Calu3 (cell line): ENCODE measurements around the gene MFSD6L. TPM values are rescaled to one million over a fixed set of nuclear protein-coding genes. Genes with fewer than 3 reads are reported as not detected.

Experiments used
- BruUV-seq: library from RNA; stranded (reverse); fragments of 400-500 nt; replicated peaks from 2 replicates; lab custom pipeline; 2021; lab: Mats Ljungman, UMichigan
- CTCF ChIA-PET: fragments of 300-600 bp; sonication (Branson Sonifier 250); formaldehyde crosslinking; loops from one replicate; lab custom pipeline; 2022; ENCODE audit warnings: antibody characterized with exemption; lab: Charles Lee
- DNase-seq: peaks from one replicate; pipeline ENCODE4 v3.0.0; 2022
- H3K27ac Mint-ChIP-seq: one replicate; pipeline ENCODE4 v1.8.0; 2022; ENCODE audit warnings: mixed read lengths; ENCODE audit not compliant: unreplicated experiment
- H3K27me3 Mint-ChIP-seq: one replicate; pipeline ENCODE4 v1.8.0; 2022; ENCODE audit warnings: mixed read lengths; ENCODE audit not compliant: unreplicated experiment
- H3K36me3 Mint-ChIP-seq: one replicate; pipeline ENCODE4 v1.8.0; 2022; ENCODE audit warnings: mild to moderate bottlenecking, moderate library complexity, mixed read lengths; ENCODE audit not compliant: insufficient read depth, unreplicated experiment
- H3K4me1 Mint-ChIP-seq: one replicate; pipeline ENCODE4 v1.8.0; 2022; ENCODE audit warnings: mild to moderate bottlenecking, low read depth, mixed read lengths; ENCODE audit not compliant: unreplicated experiment
- H3K4me3 Mint-ChIP-seq: one replicate; pipeline ENCODE4 v1.8.0; 2022; ENCODE audit warnings: mild to moderate bottlenecking, low read depth, moderate library complexity, mixed read lengths; ENCODE audit not compliant: unreplicated experiment
- H3K9me3 Mint-ChIP-seq: one replicate; pipeline ENCODE4 v1.8.0; 2022; ENCODE audit warnings: low read depth, mixed read lengths; ENCODE audit not compliant: unreplicated experiment
- intact Hi-C: fragments of 100-400 bp; cut with micrococcal nuclease; formaldehyde crosslinking; loops from one replicate; pipeline ENCODE4 v1.10.0; 2022; ENCODE audit not compliant: unreplicated experiment
- total RNA-seq: library from RNA; stranded (reverse); gene quantifications from 2 replicates; pipeline ENCODE4 v1.2.3, GENCODE V29; 2022
- TF ChIP-seq, protein P1 (sequence below): fragments of 200-600 bp; IDR thresholded peaks from one replicate; pipeline ENCODE4 v1.8.0; 2022; ENCODE audit warnings: antibody characterized with exemption; ENCODE audit not compliant: unreplicated experiment

Gene MFSD6L
- total RNA-seq, 1 experiment from 2014 or later = 0.21 TPM

- Mint-ChIP-seq H3K4me3 (no peak overlapping the region), H3K27ac (no peak overlapping the region), H3K4me1 (no peaks in the 10 kb centered on the region), H3K27me3 (peaks cover 33% of the 10 kb centered on the region), H3K36me3 (no peaks in the 10 kb centered on the region), H3K9me3 (no peaks in the 10 kb centered on the region)
- BruUV-seq = no TSS peak
- CTCF ChIA-PET = no interaction called here
- intact Hi-C loops = no loop called here
- TF ChIP-seq, protein P1, sequence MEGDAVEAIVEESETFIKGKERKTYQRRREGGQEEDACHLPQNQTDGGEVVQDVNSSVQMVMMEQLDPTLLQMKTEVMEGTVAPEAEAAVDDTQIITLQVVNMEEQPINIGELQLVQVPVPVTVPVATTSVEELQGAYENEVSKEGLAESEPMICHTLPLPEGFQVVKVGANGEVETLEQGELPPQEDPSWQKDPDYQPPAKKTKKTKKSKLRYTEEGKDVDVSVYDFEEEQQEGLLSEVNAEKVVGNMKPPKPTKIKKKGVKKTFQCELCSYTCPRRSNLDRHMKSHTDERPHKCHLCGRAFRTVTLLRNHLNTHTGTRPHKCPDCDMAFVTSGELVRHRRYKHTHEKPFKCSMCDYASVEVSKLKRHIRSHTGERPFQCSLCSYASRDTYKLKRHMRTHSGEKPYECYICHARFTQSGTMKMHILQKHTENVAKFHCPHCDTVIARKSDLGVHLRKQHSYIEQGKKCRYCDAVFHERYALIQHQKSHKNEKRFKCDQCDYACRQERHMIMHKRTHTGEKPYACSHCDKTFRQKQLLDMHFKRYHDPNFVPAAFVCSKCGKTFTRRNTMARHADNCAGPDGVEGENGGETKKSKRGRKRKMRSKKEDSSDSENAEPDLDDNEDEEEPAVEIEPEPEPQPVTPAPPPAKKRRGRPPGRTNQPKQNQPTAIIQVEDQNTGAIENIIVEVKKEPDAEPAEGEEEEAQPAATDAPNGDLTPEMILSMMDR = no peak
- no peak for DNase-seq
Observed at GRCh38 chr17:8788998-8789397, 10.2 kb downstream of the MFSD6L start.

DNA sequence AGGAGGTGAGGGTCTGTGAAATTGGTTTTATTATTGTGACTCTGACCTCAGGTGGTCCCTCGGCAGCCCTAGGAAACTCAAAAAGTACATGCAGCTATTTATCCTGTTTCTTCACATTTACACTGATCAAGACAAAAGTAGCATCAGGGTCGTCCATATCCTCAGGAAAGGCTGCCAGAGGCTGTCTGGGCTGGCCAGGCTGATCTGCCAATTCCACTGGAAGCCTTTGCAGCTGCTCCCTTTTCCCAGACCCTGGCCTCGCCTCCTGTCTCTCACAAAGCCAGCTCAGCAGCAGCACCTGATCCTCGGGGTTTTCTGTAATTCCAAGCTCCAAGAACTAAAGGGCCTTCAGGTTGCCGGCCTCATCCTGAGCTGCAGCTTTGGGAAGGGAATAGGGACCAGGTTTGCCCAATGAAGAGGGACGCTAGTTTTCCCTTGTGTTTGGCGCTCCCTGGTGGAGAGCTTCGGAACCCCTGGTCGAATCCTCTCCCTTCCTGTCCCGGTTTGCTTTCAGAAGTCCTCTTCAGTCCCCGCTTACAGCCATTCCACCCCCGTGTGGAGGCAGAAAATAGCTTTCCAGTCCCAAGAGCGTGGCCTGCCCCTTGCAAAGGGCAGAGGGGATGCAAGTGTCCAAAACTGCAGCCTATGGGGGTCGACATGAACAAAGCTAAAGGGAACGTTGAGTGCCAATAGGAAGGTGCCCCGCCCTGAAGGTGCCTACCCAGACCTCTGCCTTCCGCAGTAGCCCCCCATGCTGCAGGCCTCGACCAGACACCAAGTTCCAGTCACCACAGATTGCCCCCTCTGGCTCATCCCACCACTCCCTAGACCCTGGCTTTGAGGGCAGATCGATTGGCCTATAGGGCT is 13.4 kb downstream of the MFSD6L start:
- no peaks in the 10 kb centered on the region for H3K4me1 Mint-ChIP-seq
- intact Hi-C loops = no loop called here
- no peak overlapping the region for H3K27ac Mint-ChIP-seq
- no peak overlapping the region for H3K4me3 Mint-ChIP-seq
- BruUV-seq = no TSS peak
- CTCF ChIA-PET = interaction anchor here (1.2 to 1.4 kb wide), 3 partner anchors 109 to 402 kb away, joined by 4 to 5 read pairs (median 5); no protein-coding TSS in a partner anchor
- peak; percentile 68 for DNase-seq
- no peaks in the 10 kb centered on the region for H3K9me3 Mint-ChIP-seq
- H3K27me3 Mint-ChIP-seq = peaks cover 33% of the 10 kb centered on the region
- TF ChIP-seq, protein P1 = peak; percentile 66
- no peaks in the 10 kb centered on the region for H3K36me3 Mint-ChIP-seq

- no TSS peak for BruUV-seq
- no peak for DNase-seq
- intact Hi-C loops = no loop called here
- CTCF ChIA-PET = no interaction called here
- TF ChIP-seq, protein P1 = no peak
- Mint-ChIP-seq H3K36me3 (no peaks in the 10 kb centered on the region), H3K4me3 (no peak overlapping the region), H3K4me1 (no peaks in the 10 kb centered on the region), H3K27ac (no peak overlapping the region), H3K27me3 (peaks cover 21% of the 10 kb centered on the region), H3K9me3 (no peaks in the 10 kb centered on the region)
Observed at GRCh38 chr17:8782176-8782575, 17.0 kb downstream of the MFSD6L start.

- CTCF ChIA-PET = no interaction called here
- BruUV-seq = no TSS peak
- intact Hi-C loops = no loop called here
- Mint-ChIP-seq H3K4me3 (no peak overlapping the region), H3K9me3 (no peaks in the 10 kb centered on the region), H3K27ac (no peak overlapping the region), H3K36me3 (no peaks in the 10 kb centered on the region), H3K27me3 (peaks cover 25% of the 10 kb centered on the region), H3K4me1 (no peaks in the 10 kb centered on the region)
- no peak for DNase-seq
- TF ChIP-seq, protein P1 = no peak
Observed at GRCh38 chr17:8781776-8782175, 17.4 kb downstream of the MFSD6L start.
